Progenitor cell of endocrine pancreas (in vitro differentiated cells): ENCODE results near the gene ACSS3. TPM values are rescaled to one million over a fixed set of nuclear protein-coding genes. Genes with fewer than 3 reads are reported as not detected.
A peak's percentile ranks its signal among the peaks of the same experiment; 100 is the strongest.

Experiments used
- DNase-seq: peaks from one replicate; pipeline ENCODE4 v3.0.0; 2021; ENCODE audit warnings: low spot score; ENCODE audit not compliant: unreplicated experiment
- H3K27ac Mint-ChIP-seq: 2 replicates; pipeline ENCODE4 v1.8.0; 2021; ENCODE audit warnings: mild to moderate bottlenecking, moderate library complexity, mixed read lengths
- H3K27me3 Mint-ChIP-seq: 2 replicates; pipeline ENCODE4 v1.8.0; 2021; ENCODE audit warnings: mixed read lengths
- H3K36me3 Mint-ChIP-seq: 2 replicates; pipeline ENCODE4 v1.8.0; 2022; ENCODE audit warnings: mixed read lengths; ENCODE audit not compliant: insufficient read depth
- H3K4me1 Mint-ChIP-seq: 2 replicates; pipeline ENCODE4 v1.8.0; 2021; ENCODE audit warnings: low read depth, mixed read lengths
- H3K4me3 Mint-ChIP-seq: 2 replicates; pipeline ENCODE4 v1.8.0; 2021; ENCODE audit warnings: low read depth, mild to moderate bottlenecking, moderate library complexity, mixed read lengths
- H3K9me3 Mint-ChIP-seq: 2 replicates; pipeline ENCODE4 v1.8.0; 2021; ENCODE audit warnings: low read depth, mixed read lengths
- total RNA-seq: library from RNA; stranded (reverse); gene quantifications from 2 replicates; pipeline ENCODE4 v1.2.1, GENCODE V29; 2021
- TF ChIP-seq, protein P1 (sequence below): fragments of 200-600 bp; sonication (generic); IDR thresholded peaks from one replicate; pipeline ENCODE4 v1.5.0; 2021; ENCODE audit warnings: antibody characterized with exemption, mild to moderate bottlenecking; ENCODE audit not compliant: unreplicated experiment

ACSS3 gene
- total RNA-seq, 1 donor from 2014 or later = 15.9 TPM

DNA sequence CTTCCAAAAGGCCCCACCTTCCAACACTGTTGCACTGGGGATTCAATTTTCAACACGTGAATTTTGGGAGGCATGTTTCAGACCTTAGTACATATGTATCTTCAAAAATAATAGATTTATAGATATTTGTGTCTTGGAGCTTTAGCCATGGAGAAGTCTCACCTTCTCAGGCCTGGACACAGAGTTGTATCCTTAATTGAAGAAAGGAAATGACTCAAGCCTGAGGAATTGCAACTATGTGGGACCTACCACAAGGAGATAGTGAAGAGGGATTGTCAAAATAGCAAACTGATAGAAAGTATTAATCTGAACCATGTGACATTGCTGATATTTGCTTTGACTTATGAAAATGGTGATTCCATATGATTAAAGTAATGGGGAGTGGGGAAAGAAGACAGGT lies 89.8 kb downstream of the ACSS3 start:
- Mint-ChIP-seq H3K36me3 (no peaks in the 10 kb centered on the region), H3K4me3 (no peak overlapping the region), H3K9me3 (no peaks in the 10 kb centered on the region), H3K4me1 (no peaks in the 10 kb centered on the region), H3K27ac (no peak overlapping the region), H3K27me3 (no peaks in the 10 kb centered on the region)
- TF ChIP-seq, protein P1, sequence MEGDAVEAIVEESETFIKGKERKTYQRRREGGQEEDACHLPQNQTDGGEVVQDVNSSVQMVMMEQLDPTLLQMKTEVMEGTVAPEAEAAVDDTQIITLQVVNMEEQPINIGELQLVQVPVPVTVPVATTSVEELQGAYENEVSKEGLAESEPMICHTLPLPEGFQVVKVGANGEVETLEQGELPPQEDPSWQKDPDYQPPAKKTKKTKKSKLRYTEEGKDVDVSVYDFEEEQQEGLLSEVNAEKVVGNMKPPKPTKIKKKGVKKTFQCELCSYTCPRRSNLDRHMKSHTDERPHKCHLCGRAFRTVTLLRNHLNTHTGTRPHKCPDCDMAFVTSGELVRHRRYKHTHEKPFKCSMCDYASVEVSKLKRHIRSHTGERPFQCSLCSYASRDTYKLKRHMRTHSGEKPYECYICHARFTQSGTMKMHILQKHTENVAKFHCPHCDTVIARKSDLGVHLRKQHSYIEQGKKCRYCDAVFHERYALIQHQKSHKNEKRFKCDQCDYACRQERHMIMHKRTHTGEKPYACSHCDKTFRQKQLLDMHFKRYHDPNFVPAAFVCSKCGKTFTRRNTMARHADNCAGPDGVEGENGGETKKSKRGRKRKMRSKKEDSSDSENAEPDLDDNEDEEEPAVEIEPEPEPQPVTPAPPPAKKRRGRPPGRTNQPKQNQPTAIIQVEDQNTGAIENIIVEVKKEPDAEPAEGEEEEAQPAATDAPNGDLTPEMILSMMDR = no peak
- DNase-seq = no peak

DNA sequence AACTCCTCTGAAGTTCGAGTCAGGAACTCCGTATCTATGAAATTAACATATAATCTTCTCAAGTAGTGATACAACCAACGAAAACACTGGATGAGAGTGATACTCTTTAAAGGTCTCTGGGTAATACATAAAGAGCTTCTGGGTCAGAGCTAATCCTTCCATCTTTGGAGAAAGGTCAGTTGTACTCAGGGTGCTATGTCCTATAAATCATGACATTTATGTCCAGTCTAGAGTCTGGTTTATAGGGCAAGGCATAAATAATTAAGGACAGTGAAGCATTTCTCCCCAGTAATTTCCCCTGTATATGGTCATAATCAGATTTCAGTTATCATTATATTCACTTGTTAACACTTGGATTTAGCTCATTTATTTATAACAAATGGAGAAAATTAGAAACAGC lies 90.6 kb downstream of the ACSS3 start:
- no peak for DNase-seq
- Mint-ChIP-seq H3K27ac (no peak overlapping the region), H3K4me1 (no peaks in the 10 kb centered on the region), H3K36me3 (no peaks in the 10 kb centered on the region), H3K27me3 (no peaks in the 10 kb centered on the region), H3K9me3 (no peaks in the 10 kb centered on the region), H3K4me3 (no peak overlapping the region)
- TF ChIP-seq, protein P1 = no peak

DNA sequence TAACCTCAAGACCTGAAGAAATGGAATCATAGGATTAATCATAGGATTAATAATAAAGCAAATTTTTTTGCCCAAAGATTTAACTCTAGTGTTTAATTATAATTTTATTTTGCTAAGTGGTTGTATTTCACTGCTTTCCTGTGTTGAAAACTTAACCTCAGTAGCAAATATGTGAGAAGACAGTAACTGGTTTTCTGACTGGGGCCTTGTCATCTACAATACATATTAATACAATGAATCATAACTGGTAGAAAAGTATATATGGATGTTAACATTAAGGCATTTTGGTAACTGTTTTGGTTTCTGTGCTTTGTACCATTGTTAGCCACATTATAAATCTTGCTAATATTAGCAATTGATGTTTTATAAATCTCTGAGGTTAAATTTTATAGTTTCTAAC lies 92.2 kb downstream of the ACSS3 start:
- Mint-ChIP-seq H3K36me3 (peaks cover 3% of the 10 kb centered on the region), H3K4me1 (no peaks in the 10 kb centered on the region), H3K4me3 (no peak overlapping the region), H3K9me3 (no peaks in the 10 kb centered on the region), H3K27me3 (no peaks in the 10 kb centered on the region), H3K27ac (no peak overlapping the region)
- TF ChIP-seq, protein P1 = no peak
- no peak for DNase-seq

DNA sequence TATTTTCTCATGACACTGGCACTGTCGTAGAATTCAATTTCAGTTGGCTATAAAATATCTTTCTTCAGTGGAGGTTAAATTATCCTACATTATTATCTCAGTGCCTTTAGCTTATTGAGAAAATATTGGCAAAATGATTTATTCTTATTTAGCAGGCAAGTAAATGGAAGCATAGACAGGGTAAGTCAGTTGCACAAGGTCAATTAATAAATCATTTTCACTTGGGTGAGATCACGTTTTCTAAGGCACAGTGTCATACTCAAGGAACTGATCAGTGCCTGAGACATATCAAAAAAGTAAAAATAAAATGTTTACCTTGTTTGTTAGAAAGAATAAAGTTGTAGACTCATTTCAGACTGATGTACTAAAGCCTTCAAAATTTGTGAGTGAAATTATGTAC lies 95.0 kb downstream of the ACSS3 start:
- Mint-ChIP-seq H3K4me1 (no peaks in the 10 kb centered on the region), H3K27ac (no peak overlapping the region), H3K36me3 (peaks cover 21% of the 10 kb centered on the region), H3K27me3 (no peaks in the 10 kb centered on the region), H3K9me3 (peaks cover 11% of the 10 kb centered on the region), H3K4me3 (no peak overlapping the region)
- TF ChIP-seq, protein P1 = no peak
- no peak for DNase-seq

DNA sequence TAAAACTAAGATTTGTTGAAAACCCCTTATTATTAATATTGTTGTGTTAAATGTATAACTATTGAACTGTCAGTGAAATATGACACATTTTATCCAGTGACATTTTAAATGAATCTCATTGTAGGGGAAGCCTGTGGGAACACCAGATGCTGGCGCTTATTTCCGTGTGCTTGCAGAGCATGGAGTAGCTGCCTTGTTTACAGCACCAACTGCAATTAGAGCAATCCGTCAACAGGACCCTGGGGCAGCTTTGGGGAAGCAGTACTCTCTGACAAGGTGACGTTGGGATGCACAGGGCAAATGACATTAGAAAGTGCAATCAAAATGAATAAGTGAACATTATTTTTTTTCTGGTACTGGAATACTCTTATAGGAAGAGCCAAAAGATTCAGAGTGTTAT lies 96.8 kb downstream of the ACSS3 start:
- Mint-ChIP-seq H3K9me3 (peaks cover 11% of the 10 kb centered on the region), H3K36me3 (peaks cover 22% of the 10 kb centered on the region)
- DNase-seq = no peak

More for the DNA sequence above, 96.8 kb downstream of the ACSS3 start:
- Mint-ChIP-seq H3K27ac (peak overlapping the region; percentile 74), H3K4me3 (no peak overlapping the region), H3K27me3 (no peaks in the 10 kb centered on the region), H3K4me1 (no peaks in the 10 kb centered on the region)
- TF ChIP-seq, protein P1 = no peak
